ENCODE data around the gene SMYD3.

DNA sequence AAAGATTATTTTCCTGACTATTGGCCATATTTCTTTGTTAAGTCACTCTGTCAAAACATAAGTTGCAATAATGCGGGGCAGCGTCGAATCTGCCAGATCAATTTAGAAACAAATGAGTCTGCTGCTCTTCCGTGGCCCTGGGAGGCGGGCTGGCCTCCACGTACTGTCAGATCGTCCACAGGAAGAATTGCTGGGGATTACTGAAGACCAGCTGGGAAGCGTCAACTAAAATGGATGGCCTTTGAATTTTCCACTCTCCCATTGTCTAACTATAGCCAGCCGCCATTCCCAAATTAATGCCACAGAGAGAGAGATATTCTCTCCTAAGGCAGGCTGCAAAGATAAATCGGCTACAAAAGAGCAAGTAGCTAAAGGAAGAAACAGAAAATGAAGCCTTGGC is 560.2 kb downstream of the SMYD3 start:
- no peak for TF ChIP-seq CTCF (conservative IDR thresholded peaks at IDR 0.05)
- no peak for TF ChIP-seq ZFX (IDR thresholded peaks at IDR 0.05)

Data from C4-2B (cell line).